Stimulated activated CD8-positive, alpha-beta memory T cell treated with anti-CD3 and anti-CD28 coated beads, Interleukin-7, amount 100 ng/mL, for 24 hours (primary cell): ENCODE results near the gene EFL1.
"Not testable (repeated sequence)": the region's sequence is repeated elsewhere in the genome, so short reads cannot be mapped to it uniquely, and the experiment has no call there.

Source experiments
- DNase-seq: peaks from one replicate; pipeline ENCODE4 v3.0.0-alpha.2; 2020; ENCODE audit warnings: low read depth

EFL1 gene

DNA sequence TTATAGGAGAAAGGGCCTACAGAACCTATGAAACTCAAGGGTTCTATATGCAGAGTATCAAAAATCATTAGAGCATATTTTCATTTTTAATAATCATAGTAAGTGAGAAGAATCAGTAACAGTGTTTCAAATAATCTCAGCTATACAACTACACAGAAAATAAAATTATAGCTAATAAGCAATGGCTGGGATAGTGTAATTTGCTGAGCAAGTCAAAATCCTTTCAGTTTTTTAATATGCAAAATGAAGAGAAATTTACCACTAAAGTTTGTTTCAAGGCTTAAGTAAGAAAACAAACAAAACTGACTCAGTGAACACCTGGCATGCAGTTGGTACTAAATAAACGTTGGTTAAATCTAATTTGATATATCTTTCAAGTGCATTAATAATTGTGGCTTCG lies 66.2 kb downstream of the EFL1 start:
- no peak for DNase-seq

DNA sequence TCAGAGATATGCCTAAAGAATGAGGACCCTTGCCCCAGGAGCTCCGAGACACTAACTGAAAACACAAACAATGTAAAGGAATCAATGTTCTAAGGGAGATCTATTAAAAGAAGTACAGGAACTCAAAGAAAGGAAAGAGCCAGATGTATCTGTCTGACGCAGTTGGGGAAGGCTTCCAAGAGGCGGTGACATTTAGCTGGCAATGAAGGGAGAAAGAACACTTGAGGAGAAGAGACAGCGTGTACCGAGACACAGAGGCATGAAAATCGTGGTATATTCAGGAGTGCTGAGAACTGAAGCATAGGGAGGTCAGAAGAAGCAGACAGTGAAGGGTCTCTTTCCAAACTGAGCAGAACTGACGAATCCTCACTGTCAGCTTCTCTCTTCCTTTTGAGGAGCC lies 66.7 kb downstream of the EFL1 start:
- not testable (repeated sequence) for DNase-seq

DNA sequence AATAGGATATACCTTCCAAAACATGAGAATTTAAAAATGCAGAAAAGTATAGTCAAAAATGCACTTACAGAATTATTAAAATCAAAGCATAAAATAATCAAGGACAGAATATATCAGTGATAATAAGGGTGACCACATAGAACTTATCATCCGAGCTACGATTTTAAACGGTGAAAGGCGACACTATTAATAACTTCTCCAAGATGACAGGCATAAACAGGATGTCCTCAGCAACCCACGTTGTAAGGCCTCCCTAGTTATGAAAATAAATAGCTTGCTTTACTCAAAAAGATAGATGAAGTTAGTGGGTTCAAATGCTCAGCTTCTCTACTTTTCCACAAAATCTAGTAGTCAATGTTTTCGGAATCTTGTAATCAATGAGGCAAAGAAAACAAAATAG lies 68.0 kb downstream of the EFL1 start:
- not testable (repeated sequence) for DNase-seq

DNA sequence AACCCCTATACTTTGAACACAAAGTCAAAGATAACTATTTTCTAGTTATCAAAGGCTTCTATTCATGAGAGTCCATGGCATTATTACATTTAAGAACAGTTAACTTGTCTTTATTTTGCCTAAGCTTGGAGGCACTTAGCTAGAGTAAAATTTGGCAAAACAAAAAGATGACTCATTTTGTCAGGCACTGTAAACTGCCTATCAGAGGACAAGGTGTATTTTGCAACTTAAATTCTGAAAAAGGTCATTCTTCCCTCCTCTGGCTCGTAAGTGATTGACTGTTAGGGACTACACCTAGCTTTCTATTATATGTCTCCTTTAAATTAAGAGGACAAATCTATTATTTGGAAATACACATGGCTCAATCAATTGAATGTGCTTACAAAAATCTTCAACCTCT lies 69.1 kb downstream of the EFL1 start:
- not testable (repeated sequence) for DNase-seq

DNA sequence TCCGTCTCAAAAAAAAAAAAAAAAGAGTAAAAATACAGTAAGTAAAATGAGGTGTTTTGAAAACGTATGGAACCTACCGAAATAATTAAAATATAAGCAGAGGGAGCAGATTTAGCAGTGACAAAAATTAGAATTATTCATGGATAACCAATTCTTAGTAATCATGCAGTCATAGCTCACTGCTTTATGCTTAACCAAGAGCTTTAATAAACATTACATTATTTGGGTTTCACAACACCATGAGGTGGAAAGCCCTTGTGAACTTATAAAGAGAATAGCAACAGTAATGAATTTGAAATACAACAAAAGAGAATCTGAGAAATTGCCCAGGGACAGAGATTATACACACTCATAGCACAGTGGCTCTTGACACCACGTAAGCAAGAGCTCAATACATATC lies 70.1 kb downstream of the EFL1 start:
- not testable (repeated sequence) for DNase-seq

DNA sequence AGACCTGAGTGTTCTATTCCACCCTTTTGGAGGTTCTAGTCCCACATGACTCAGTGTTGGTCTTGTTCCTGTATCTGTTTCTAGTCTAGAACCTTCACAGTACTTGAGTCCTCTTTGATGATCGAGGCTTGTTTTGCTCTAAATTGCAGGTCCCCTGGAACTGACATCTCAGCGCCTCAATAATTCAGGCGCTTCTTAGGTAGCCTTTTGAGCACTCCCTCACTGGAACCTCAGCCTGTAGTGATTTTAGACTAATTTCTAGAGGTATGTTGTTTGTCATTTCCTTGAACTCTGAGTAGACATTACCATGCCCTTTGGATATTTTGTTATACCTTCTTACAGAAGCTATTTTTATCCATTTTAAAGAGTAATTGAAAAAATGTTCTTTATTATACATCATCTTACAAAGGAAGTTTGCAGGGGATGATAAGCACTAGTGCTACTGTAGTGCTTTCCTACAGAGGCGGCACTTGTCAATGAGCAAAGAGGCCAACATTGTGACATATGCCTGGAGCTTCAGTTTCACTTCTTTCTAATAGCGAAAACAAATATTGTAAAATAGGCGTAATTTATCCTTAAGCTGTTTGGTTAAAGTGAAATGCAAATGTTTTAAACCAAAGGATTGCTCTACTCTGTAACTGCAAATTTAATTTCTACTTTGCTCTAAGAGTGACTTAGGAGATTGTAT lies 75.7 kb downstream of the EFL1 start:
- DNase-seq = no peak

DNA sequence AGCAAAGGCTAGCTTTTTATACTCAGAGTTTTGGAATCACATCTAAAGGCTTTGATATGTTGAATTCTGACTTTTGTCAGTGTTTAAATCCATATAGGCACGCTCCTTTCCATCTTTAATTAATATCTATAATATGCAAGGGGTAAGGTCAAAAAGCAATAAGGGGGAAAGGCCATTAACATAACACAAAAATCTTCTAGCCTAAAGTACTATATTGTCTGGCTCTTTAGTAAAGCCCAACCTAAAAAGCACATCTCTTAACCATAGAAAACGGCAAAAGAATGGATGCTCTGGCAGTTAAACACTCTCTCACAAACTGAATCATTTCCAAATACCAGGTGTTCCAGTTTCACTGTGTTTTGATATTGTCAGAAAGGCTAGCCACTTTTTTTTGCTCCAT lies 76.4 kb downstream of the EFL1 start:
- DNase-seq = no peak

DNA sequence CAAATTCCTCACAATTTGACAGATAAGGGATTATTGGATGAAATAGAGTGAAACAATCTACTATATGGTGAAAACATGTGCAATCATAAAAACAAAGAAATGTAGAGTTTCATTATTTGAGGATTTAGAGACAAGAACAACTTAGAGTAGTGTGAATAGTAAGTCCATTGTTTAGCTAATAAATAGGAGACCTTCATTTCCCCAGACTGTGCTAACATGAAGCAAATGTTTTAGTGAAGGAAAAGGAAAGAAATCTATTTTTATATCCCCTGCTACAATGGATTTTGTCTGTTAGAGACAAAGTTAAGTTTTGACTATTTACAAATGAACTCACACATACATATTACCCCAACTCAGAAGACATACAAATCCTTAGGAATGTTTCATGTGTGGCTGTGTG lies 77.8 kb downstream of the EFL1 start:
- DNase-seq = no peak

DNA sequence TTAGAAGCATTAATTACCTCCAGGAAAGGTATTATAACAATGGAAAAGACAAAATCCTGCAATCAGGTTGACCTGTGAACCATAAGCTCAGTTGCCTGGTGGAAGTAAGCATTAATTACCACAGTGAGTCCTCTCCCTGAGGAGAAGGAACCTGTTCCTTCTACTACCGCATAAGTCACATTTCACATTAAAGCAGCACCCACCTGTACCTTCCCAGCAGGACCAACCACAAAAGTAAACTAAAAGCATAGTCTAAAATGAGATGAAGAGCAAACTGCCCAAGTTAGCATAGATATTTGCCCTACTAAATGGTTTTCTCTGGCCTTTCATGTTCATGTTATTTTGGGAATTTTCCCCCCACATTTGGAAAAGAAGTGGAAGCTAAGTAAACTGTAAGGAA lies 78.2 kb downstream of the EFL1 start:
- no peak for DNase-seq

DNA sequence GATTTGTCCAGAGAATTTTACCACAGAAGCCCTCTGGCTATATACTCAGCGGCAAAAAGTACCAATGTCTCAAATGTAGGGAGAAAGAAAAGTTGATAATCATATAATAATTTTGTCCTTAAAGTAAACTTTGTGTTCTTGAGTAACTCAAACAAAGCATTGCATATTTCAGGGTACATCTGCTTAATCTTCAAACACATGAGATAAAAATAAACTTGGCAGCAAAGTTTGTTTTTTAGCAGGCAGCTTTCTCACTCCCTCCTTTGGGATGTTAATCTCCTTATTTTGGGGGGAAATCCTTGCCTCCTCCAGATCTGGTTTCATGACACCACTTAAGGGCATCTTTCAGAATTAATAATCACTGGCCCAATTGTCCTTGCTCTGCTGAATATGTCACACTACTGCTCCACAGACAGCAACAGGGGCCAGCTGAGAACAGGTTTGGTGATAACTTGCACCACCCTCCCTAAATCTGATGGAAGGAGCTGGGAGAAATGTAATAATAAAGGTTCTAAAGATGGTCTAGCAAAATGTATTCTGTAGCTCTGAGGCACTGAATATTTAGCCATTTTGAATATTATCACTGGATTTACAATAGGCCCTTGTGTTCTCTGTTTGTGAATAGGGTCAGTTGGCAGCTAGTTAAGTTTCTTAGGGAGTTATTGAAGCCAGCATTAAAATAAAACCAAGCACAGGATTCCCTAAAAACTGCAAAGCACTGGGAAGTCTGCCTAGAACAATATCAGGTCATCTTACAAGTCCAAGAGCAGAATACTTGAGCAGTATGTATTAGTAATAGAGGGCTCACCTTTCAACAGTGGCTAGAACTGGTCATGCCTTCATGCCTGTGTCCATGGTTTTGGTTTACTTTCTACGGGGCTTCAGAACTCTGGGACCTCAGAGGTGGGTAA lies 79.2 kb downstream of the EFL1 start:
- DNase-seq = no peak

DNA sequence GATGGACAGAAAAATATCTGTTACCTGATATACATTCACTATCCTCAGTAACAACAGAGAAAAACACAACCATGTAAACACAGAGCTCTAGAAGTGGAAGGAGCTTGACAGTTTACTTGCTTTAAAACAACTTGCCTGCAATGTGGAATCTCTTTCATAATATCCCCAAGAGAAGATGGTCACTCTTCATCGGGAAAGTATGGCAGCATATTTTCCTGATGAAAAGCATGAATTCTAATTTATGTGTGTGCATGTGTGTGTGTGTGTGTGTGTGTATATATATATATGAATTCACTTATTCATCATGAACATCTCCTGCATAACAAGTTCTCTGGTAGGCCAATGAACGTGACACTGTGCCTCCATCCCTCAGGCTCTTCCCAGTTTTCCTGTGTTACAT lies 81.2 kb downstream of the EFL1 start:
- no peak for DNase-seq

DNA sequence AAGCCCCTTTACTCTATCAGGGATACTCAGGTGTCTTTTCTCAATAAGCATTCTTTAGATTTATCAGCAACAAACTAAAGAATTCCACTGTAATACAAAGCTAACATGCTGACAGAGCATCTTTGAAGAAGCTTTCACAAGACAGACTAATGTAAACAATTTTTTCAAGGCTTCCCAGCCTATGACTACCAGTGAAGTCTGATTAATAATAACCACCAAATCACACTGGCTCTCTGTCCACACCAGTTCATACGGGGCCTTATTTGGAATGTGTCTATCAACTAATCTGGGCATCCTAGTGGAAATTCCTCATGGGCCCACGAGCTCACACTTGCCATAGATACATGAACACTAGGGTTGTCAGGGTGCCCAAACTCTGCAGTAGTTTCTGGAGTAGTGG lies 84.5 kb downstream of the EFL1 start:
- no peak for DNase-seq

DNA sequence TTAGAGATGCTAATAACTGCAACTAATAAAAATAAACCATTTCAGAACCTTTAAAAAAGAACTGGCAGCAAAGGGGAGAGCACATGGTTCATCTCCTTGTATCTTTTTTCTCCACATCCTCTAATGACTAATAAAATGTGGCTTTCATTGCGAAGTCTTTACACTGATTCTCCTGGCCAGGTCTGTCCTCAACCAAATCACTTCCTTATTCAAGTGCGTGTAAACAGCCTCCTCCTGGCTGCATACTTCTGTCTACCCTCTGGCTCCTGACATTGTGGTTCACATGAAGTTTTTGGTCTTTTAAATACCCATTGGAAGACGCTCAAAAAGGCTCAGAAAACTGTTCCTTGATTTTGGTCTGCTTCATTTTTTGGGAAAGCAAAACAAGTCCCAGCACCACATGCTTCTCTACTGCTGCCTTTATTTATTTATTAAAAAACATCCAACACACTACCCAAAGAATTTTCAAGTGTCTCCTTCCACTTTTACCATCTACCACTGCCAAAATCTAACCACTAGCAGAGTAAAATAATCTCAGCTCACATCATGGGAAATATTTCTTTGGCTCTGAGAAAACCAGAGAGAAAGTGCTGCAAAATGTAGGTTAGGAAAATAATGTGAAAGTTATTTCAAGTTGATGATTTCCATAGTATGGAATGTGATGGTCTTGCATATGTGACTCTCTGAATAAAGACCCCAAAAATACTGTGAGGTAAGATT lies 85.1 kb downstream of the EFL1 start:
- DNase-seq = no peak

DNA sequence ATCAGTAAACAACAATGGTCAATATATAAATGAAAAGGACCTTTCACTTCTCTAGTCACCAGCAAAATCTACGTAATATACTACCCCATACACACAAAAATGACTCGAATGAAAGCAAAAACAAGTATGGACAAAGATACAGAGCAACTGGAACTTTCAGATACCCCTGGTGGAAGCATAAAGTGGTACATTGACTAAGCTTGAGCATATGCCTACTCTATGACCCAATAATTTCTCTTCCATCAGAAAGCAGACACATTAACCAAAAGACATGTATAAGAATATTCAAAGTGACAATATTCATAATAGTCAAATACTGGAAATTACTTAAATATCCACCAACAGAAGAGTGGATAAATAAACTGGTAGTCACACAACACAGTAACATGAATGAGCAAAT lies 86.0 kb downstream of the EFL1 start:
- DNase-seq = no peak

DNA sequence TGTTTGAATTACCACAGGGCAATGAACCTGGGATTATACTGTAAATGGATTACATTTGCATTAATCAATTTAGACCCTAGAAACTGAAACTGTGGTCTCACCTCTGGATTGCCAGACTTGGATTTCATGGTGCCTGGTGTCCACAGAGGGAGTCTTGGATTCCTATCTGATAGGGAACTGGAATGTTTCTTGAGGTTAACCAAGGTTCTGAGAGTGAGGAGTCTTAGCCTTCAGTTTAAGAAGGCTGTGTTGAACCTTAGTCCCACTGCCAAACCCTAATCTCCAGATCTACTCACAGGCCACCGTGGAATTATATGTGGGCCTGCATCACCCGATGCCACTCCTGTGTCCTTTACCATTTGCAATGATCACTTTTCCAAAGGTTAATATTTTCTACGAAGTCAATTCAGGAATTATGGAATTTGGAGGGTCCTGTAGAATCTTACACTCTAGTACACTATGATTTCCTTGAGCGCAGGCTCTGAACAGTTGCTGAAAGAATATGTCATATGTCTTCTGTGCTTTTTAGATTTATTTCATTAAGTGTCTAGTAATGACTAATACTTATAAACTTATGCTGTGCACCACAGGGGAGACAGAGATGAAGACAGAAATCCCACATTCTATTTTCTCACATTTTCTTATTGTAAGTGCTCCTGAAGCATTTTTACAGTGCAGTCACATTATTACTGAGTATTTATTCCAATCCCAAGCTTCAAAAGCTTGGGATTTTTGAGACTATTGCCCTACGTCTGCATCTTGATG lies 87.9 kb downstream of the EFL1 start:
- no peak for DNase-seq

DNA sequence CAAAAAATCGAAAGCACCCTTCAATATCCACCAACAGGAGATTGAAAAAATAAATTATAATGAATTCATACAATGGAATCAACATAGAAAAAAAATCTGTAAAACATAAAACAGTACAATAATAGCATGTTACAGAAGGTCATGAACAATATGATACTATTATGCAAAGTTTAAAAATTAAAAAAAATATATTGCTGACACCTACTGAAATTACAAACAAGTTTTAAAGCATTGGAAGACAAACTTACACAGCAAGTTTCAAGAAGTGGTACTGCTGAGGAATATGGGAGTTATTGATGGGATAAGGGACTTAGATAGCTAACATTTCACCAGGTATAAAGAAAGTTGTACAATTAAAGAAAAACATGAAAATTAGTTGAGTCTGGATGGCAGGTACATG lies 89.4 kb downstream of the EFL1 start:
- DNase-seq = no peak

DNA sequence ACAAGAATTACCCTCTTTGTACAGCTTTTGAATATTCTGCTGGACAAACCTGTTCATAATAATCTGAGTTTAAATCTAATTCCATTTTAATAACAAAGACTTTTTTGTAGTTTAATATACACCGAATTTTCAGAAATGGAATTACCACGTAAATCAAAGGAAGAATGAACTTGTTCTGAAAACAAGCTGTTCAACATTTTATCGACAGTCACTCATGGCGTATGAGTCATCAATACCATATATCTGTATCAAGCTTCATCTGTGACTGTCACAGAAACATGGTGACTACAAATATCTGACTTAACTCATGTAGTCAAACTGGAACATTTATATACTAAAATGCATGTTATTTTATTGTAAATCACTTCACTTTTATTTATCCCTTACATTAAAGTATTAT lies 90.0 kb downstream of the EFL1 start:
- DNase-seq = no peak

DNA sequence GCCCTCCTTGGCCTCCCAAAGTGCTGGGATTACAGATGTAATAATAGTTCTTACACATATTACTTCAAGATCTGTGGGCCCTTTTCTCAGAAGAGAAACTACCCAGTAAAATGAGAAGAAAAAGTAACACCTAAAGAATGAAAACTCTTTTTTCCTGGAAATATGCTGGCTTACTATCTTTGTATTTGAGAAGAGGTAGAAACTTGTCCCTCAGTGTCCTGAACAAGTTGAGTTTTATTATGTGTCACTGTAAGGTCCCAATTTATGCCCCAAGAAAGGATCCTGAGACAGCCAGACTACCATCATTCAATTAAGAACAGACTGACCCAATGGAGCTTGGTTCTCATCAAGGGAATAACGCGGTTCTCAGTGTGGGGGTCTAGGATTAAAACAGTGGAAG lies 93.8 kb downstream of the EFL1 start:
- no peak for DNase-seq

DNA sequence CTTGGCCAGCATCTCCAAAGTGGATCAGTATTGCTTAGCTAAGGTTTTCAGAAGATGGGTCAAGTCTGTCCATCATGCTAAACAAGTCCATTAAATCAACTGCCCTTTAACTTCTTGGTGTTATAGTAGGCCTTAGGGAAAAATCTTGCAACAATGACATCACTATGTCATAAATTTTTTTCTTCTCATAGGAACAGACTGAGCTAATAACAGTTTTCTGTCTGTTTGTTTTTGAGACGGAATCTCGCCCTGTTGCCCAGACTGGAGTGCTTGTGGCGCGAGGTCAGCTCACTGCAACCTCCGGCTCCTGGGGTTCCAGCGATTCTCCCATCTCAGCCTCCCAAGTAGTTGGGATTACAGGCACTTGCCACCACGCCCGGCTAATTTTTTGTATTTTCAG lies 94.2 kb downstream of the EFL1 start:
- DNase-seq = no peak

DNA sequence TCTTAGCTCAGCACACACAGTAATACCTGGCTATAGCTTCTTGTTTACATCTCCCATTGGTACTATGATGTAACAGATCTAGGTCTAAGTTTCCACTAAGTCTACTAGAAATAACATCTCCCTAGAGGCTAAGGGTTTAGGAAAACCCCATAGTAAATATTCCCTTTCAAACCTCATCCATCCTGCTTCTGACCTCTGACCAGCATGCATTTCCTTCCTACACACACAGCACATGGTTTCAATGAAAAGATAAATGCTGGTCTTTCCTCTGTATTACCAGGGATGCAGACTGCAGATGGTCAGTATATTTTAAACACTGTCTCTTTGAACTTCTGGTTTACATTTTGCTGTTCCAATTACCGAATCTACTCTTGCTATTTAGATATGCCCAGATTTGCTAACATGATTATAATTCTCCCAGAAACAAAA lies 96.6 kb downstream of the EFL1 start:
- no peak for DNase-seq

DNA sequence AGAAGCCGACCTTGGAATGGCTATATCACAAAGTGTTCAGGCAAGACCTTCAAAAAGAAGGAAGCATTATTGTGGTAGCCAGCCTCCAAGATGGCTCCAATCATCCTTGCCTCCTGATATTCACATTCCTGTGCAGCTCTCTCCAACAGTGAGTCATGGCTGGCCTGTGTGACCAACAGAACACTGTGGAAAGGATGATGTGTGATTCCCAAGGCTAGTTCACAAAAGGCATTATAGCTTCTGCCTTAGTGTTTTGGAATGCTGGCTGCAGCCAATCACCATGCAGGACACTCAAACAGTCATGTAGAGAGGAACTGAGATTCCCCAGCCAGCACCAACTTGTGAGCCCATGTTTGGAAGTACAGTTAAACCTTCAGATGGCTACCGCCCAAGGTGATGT lies 102.6 kb downstream of the EFL1 start:
- no peak for DNase-seq

DNA sequence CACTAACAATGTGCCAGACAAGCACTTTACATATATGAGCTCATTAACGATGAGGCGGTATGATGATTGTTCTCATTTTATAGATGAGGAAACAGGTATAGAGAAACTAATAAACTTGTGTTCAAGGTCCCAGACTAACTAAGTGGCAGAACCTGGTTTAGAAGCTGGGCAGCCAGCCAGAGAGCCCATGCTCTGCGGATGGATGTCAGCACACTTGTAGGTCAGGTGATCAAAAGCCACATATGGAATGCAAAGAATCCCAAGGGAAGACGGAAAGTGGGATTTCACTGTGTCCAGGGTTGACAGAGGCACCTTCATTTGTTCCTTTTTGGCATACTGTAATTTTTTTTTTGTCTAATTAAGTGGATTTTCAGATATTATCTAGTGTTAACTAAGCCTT lies 103.7 kb downstream of the EFL1 start:
- DNase-seq = no peak
